Astrocyte (in vitro differentiated cells and primary cell): Measurements from ENCODE around the gene FBXO39.

Source experiments
- EZH2 ChIP-seq: IDR thresholded peaks from 2 replicates; pipeline ENCODE4 v1.6.1; 2012; ENCODE audit warnings: mild to moderate bottlenecking, low read length, inconsistent platforms; ENCODE audit not compliant: insufficient read depth
- TF ChIP-seq, protein P1 (sequence below): IDR thresholded peaks from 2 replicates; pipeline ENCODE4 v1.5.1; 2011; ENCODE audit warnings: low read depth, mild to moderate bottlenecking, inconsistent platforms, low read length, moderate library complexity; ENCODE audit not compliant: insufficient read depth

DNA sequence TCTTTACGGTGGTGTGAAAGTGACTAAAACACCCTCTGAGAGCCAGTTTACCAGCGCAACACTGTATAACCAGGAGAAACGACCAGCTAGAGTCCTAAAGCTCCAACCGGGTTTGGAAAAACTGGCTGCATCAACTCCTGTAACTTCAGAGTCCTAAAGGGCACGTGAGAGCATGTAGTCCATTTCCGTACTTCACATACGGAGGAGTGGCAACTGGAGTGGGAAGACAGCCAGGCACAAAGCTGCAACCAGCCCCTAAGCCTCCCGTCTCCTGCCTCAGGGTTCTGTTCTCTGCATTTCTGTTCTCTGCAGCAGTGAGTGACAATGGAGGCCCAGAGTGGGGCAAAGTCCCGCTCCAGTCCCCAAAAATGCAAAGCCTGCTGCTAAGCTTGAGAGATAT, 36.3 kb downstream of the FBXO39 start:
- TF ChIP-seq, protein P1, sequence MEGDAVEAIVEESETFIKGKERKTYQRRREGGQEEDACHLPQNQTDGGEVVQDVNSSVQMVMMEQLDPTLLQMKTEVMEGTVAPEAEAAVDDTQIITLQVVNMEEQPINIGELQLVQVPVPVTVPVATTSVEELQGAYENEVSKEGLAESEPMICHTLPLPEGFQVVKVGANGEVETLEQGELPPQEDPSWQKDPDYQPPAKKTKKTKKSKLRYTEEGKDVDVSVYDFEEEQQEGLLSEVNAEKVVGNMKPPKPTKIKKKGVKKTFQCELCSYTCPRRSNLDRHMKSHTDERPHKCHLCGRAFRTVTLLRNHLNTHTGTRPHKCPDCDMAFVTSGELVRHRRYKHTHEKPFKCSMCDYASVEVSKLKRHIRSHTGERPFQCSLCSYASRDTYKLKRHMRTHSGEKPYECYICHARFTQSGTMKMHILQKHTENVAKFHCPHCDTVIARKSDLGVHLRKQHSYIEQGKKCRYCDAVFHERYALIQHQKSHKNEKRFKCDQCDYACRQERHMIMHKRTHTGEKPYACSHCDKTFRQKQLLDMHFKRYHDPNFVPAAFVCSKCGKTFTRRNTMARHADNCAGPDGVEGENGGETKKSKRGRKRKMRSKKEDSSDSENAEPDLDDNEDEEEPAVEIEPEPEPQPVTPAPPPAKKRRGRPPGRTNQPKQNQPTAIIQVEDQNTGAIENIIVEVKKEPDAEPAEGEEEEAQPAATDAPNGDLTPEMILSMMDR = no peak
- TF ChIP-seq EZH2 = no peak
